GM18907 (cell line): ENCODE results near the gene SEMA6A.

Source experiments
- ATAC-seq: cut with Tn5 transposase; IDR thresholded peaks from one replicate; pipeline ENCODE4 v1.9.1; 2021; ENCODE audit warnings: mild to moderate bottlenecking, moderate library complexity; ENCODE audit not compliant: unreplicated experiment

Gene SEMA6A

GRCh38 chr5:116497631-116498030 is 77.0 kb downstream of the SEMA6A start:
- ATAC-seq, result no peak

- ATAC-seq, result no peak
Measured at GRCh38 chr5:116495786-116496357, 78.8 kb downstream of the SEMA6A start.

GRCh38 chr5:116494784-116495450 is 79.7 kb downstream of the SEMA6A start:
- no peak for ATAC-seq

DNA sequence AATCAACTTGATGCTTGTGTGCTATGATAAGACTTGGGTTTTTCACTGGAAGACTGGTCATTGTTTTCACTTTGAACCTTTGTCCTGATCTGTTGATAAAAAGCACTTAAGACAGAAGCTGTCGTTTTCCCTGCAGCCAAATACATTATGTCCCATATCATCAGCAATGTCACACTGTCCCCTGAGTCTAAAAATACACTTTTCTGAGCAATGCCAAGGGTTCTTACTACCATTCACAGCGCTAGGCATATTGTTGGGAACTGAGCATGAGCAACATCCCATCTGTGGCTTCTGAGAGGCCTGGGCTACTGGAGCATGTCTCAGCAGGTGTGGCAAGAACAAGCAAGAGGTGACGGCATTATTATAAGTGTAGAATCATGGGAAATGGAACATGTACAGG is 81.8 kb downstream of the SEMA6A start:
- no peak for ATAC-seq

GRCh38 chr5:116492016-116492623 is 82.5 kb downstream of the SEMA6A start:
- ATAC-seq, result peak; percentile 91

- no peak for ATAC-seq
Measured at GRCh38 chr5:116488356-116489041, 86.1 kb downstream of the SEMA6A start.

DNA sequence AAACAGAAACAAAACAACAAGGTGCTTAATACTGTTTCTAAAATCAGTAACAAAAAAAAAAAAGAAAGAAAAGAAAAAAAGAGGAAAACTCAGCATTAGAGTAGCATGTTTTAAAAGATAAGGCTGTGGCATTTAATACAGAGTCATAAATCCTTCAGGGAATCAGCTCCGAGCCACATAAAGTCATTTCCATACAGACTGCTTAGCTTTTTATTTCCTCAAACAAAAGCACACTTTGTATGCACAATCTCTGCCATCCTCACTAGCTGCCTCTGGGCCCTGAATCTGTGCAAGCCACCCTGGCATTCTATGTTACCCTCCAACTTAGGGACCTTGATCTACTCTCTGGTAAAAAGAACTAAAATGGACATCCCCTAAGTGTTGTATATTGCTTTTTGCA is 87.6 kb downstream of the SEMA6A start:
- no peak for ATAC-seq

DNA sequence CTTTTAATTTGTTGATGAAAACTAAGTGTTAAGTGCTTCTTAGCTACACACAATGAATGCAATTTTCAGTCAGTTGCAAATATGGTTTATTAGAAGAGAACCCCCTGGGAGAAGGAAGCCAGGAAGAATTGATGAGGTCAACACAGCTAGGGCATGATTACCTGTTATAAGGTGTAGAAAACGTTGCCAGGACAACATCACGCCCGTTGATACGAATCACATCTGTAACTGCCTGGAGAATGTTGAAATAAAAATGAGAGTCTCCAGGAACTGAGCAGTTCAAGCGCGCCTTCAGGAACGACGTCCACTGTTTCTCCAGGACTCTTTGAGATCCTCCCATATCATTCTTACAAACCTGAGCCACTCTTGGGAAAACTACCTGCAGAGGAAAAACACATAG is 88.0 kb downstream of the SEMA6A start:
- ATAC-seq, result no peak

DNA sequence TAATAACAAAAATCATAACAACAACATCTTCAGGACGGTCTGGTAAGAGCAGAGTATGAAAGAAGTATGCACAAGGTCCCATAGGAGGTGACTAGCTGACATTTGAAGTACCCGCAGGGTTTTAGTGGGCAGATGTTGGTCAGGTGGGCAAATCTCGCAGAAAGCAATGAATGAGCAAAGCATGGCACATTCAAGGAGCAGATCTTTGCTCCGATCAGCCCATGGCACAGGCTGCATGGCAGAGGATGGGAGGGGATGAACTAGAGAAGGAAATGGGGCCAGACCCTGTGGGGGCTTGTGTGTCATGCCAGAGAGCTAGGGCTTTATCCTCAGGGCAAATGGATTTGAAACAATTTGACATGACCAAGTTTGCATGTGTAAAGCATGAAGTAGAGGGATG is 90.0 kb downstream of the SEMA6A start:
- no peak for ATAC-seq

DNA sequence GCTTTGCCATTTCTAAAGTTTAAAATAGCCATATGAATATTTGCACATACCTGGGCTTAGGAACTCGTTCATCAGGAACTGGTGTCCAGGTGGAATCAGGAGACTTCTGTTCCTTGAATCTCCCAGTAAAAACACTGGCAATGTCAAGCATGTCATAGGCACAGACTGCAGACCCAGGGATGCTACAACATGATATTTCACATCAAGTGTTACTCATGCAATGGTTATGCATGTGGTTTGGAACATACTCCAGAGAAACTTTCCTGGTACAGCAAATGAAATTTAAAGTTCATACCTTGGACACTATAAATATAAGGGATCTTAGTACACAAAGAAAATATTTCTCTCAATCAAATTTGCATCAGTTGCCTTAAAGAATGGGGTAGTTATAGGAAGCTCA is 92.2 kb downstream of the SEMA6A start:
- ATAC-seq, result no peak

- ATAC-seq, result no peak
Measured at GRCh38 chr5:116480894-116481510, 93.6 kb downstream of the SEMA6A start.

DNA sequence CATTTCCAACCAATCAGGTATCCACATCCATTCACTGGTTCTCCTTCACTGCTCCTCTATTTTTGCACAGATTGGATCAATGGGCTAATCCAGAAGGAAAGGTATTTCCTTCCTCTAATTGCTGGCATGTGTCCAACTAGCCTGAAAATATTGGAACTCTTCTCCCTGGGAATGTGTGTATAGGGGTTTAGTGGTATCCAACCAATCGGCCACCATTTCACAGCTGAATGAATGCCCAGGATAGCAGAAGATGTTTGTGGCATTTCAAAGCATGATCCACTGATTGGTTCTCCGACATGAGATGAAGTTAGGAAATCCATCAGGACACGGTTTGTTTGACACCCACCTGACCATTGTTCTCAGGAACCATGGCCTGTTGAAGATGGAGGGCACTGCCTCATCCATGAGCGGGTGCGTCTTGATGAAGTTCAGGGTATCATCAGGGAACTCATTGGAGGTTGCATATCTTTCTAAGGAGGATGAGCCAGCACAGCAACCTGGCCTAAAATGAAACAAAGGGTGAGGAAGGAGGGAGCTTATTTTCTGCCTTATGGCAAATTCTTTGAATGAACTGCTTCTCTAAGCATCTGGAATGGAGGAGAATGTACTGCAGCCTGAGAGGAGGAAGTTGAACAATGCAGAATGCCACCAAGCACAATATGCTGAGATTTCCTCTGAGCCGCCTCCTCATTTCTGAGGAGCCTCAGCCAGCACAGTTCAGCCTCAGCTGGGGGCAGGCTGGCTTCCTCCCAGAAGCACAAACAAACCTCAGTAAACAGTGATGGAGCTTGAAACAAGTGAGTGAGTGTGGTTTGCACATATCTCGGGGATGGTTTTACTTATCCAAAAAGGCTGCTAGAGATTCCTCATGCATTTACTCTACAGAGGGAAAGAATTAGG is 94.6 kb downstream of the SEMA6A start:
- no peak for ATAC-seq

DNA sequence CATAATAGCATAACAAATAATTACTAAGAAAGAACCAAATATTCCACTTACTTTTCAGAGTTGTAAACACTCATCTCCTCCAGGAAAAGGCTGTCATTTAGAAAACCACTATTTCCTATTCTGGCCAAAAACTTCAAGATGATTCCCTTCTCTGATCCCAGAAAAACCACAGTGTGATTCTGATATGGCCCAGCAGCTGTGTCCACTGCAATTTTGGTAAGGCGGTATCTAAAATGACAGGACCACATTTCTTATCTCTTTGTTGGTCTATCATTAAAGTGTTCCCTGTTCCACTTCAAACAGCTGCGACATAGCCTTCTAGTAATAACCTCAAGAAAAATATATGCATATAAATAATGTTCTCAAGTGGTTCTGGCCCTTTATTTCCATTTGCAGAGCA is 96.1 kb downstream of the SEMA6A start:
- ATAC-seq, result no peak

DNA sequence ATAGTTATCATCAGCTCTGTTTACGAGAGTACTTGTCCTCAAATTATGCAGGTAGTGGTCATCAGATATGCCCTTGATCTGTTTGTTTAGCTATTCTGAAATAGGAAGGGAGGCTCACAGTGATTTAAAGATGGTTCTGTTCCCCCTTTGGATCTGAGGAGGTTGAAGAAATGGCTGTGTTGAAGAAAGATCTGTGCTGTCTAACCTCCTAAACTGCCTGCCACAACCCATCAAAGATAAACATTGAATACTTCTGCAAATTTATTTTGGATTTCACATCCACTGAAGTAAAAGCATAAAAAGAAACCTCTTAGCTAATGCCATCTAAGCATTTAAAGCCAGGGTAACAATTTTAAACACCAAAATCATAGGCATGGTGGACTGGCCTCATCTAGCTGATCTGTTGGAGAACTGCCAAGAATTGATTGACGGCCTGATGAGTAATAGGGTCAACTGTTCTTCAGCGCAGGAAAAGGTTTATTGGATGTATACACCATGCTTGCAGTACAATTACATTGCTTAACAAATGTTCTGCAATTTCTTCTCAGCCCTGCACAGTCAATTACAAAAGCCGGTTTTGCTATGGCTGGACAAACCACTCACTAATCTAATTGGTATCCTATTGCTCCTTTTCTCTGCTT is 97.6 kb downstream of the SEMA6A start:
- no peak for ATAC-seq

GRCh38 chr5:116475338-116475737 is 99.3 kb downstream of the SEMA6A start:
- ATAC-seq, result peak; percentile 85

DNA sequence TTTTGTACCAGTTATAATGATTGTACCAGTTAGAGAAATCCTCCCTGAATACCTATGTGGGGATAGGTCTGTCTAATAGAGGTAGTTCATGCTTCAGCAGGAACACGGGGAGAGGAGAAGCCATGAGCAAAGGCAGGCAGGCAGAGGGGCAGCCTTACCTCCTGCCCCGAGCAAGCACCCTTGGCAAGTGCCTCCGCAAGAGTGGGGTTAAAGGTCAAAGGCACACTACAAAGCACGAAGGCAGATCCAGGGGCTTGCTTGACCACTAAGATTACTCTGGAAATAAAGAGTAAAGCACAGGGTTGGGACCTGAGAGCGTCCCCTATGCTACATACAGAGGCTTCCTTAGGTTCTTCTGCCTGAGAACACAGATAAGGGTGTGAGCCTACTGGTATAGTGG is 100.9 kb downstream of the SEMA6A start:
- ATAC-seq, result no peak

DNA sequence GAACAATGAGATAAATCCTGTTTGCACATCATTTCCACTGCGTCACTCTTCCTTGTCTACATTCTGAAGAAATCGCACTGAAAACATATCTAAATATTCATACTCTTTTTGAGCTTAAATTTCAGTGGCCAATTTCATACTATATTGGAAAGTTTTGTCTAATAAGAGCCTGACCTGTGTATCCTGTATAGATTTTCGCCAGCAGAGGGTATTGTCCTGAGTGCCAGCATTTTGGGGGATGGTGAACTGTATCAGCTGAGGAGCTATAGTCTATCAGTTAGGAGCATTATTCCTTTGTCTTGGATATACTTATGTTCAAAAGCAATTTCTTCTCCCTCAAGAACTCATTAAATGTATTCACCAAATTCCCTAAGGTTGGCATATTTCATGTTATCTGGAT is 102.3 kb downstream of the SEMA6A start:
- no peak for ATAC-seq

DNA sequence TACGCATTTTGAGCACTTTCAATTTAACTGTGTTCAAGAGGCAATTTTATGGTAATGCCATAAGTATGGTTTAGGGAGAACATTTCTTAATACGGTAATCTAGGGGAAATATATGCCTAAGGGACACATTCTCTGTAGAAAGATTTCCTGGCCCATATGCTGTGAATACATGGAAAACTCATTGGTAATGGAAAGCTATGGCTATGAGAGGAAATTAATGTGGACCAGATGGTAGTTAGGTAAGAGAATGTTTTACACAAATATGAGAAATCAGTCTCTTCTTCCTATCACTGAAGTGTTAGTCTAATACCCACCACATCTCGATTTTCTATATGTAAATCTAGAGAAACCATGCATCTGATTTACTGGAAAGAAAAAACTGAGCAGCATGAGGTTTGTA is 105.0 kb downstream of the SEMA6A start:
- ATAC-seq, result no peak

DNA sequence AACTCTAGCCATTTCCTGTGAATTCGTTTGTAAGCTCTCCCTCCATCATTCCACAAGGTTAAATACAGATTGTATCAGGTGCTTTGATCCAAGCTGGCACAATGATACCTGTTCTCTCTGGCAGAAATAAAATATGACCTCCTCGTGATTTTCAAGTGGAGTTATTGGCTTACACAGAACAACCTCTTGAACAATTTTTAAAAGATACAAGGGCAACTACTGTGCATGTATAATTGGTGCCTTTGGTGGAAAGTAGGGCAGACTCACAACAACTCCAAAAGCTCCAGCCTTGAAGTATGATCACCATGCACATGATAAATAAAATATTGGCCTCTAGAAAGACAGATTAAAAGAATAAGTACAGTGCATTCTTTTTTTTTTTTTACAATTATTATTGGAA is 106.0 kb downstream of the SEMA6A start:
- no peak for ATAC-seq

GRCh38 chr5:116467465-116467843 is 107.2 kb downstream of the SEMA6A start:
- no peak for ATAC-seq
